GM12878 (cell line): ENCODE results near the gene CYSTM1. TPM values are rescaled to one million over a fixed set of nuclear protein-coding genes. Genes with fewer than 3 reads are reported as not detected.

Source experiments
- ATAC-seq: fragments of 200-7000 bp; cut with Tn5 transposase; 3 replicates; pipeline ENCODE4 v1.9.1; 2020; ENCODE audit warnings: mild to moderate bottlenecking, moderate library complexity
- BruUV-seq: library from RNA; stranded (reverse); fragments of 400-500 nt; replicated peaks from 2 replicates; lab custom pipeline; 2021; lab: Mats Ljungman, UMichigan
- CTCF ChIA-PET: fragments of 300-600 bp; sonication (Branson Sonifier 250); formaldehyde crosslinking; extraction: SDS; loops from one replicate; lab custom pipeline; 2021; ENCODE audit warnings: inconsistent platforms; lab: Yijun Ruan, JAX
- POLR2A ChIA-PET: fragments of 350-600 bp; formaldehyde crosslinking; extraction: SDS; loops from one replicate; lab custom pipeline; 2021; ENCODE audit warnings: inconsistent platforms; lab: Charles Lee
- RAD21 ChIA-PET: fragments of 300-600 bp; sonication (Branson Sonifier 250); formaldehyde crosslinking; loops from one replicate; lab custom pipeline; 2023; ENCODE audit warnings: antibody characterized with exemption; ENCODE audit not compliant: unreplicated experiment; lab: Charles Lee
- SMC1A ChIA-PET: fragments of 300-600 bp; sonication (Branson Sonifier 250); formaldehyde crosslinking; loops from one replicate; lab custom pipeline; 2023; ENCODE audit not compliant: unreplicated experiment, uncharacterized antibody; lab: Charles Lee
- DNase-seq: peaks from one replicate; pipeline ENCODE4 v3.0.0-alpha.2; 2011; ENCODE audit warnings: low read depth, low spot score
- FAIRE-seq: peaks from 3 replicates; lab custom pipeline; 2011; peaks lifted over from hg19 to GRCh38; lab: Jason Lieb, UNC
- H2AFZ ChIP-seq: 2 replicates; pipeline ENCODE4 v1.6.0; 2011; ENCODE audit warnings: low read depth, low read length, control low read depth; ENCODE audit not compliant: control insufficient read depth
- H3K27ac ChIP-seq: 2 replicates; pipeline ENCODE4 v1.5.1; 2011; ENCODE audit warnings: control low read depth; ENCODE audit not compliant: control insufficient read depth, insufficient read depth
- H3K27me3 ChIP-seq, 2 experiments: replicated peaks in 1 of 2; 2 replicates each; pipeline versions ENCODE4 v1.6.0 to v1.6.1; 2011; ENCODE audit warnings: low read length in 1 of 2; ENCODE audit not compliant: control insufficient read depth in 2 of 2, insufficient read depth in 2 of 2
- H3K36me3 ChIP-seq, 2 experiments: 2 replicates each; pipeline ENCODE4 v1.5.1; 2011; ENCODE audit warnings: low read length in 1 of 2; ENCODE audit not compliant: control insufficient read depth in 2 of 2, insufficient read depth in 2 of 2
- H3K4me1 ChIP-seq: 2 replicates; pipeline ENCODE4 v1.6.1; 2011; ENCODE audit warnings: mild to moderate bottlenecking, low read length, moderate library complexity, mixed read lengths; ENCODE audit not compliant: control insufficient read depth, insufficient read depth
- H3K4me2 ChIP-seq: 2 replicates; pipeline ENCODE4 v1.6.0; 2011; ENCODE audit warnings: control low read depth; ENCODE audit not compliant: control insufficient read depth, insufficient read depth
- H3K4me3 ChIP-seq: fragments of 200-600 bp; sonication (generic); 2 replicates; pipeline ENCODE4 v1.5.1; 2016
- H3K79me2 ChIP-seq: 2 replicates; pipeline ENCODE4 v1.6.0; 2011; ENCODE audit warnings: low read length; ENCODE audit not compliant: control insufficient read depth, insufficient read depth
- H3K9ac ChIP-seq: 2 replicates; pipeline ENCODE4 v1.8.0; 2011; ENCODE audit warnings: low read length, control low read depth, mixed read lengths; ENCODE audit not compliant: control insufficient read depth, insufficient read depth
- H3K9me3 ChIP-seq: replicated peaks from 3 replicates; pipeline ENCODE4 v1.5.1; 2011; ENCODE audit warnings: mild to moderate bottlenecking, low read length; ENCODE audit not compliant: control insufficient read depth, insufficient read depth
- H4K20me1 ChIP-seq: 2 replicates; pipeline ENCODE4 v1.6.0; 2011; ENCODE audit not compliant: control insufficient read depth, insufficient read depth
- HDAC6 ChIP-seq: fragments of 200-600 bp; sonication (generic); IDR thresholded peaks from one replicate; pipeline ENCODE4 v1.8.0; 2017; ENCODE audit warnings: antibody characterized with exemption; ENCODE audit not compliant: unreplicated experiment
- RELA ChIP-seq: fragments of 450-650 bp; IDR thresholded peaks from 2 replicates; pipeline ENCODE4 v1.8.0; 2014; ENCODE audit warnings: borderline replicate concordance; ENCODE audit not compliant: partially characterized antibody
- WGBS: methylation state at CpG from one replicate; pipeline ENCODE4 v1.1.6; 2016; ENCODE audit warnings: low lambda C conversion rate; ENCODE audit not compliant: insufficient replicate concordance, insufficient coverage; ENCODE audit errors: missing lambda C conversion rate; 5-methylcytosine and 5-hydroxymethylcytosine counted together
- in situ Hi-C: fragments of 300-500 bp; cut with MboI; formaldehyde crosslinking; loops from 9 replicates; pipeline ENCODE4 v1.14.3; 2018; ENCODE audit warnings: mixed read lengths
- intact Hi-C: fragments of 100-400 bp; cut with micrococcal nuclease; formaldehyde crosslinking; loops from one replicate; pipeline ENCODE4 v1.14.2; 2022; ENCODE audit not compliant: unreplicated experiment
- polyA plus RNA-seq, 11 experiments: library from polyadenylated mRNA; depleted of rRNA in 4 of 11; unstranded in 6 of 11; stranded (reverse) in 5 of 11; fragments of >200 nt; fragmentation: Nextera tagmentation in 4 of 11; fragmentation: Illumina TruSeq in 1 of 11; extraction: Ambion mirVana in 4 of 11; extraction: Trizol in 1 of 11; gene quantifications; 1 replicate in 1 of 11; 2 replicates in 10 of 11; pipeline versions ENCODE4 v1.2.1 to v1.2.3, GENCODE V29; 2011 to 2016; ENCODE audit warnings: inconsistent platforms in 2 of 11, missing spikeins in 2 of 11, low read depth in 1 of 11
- total RNA-seq, 4 experiments: library from RNA; depleted of rRNA in 3 of 4; stranded (reverse); fragments of >200 nt in 3 of 4; fragmentation: Illumina TruSeq in 1 of 4; extraction: Trizol in 1 of 4; gene quantifications; 2 replicates each; pipeline versions ENCODE4 v1.2.1 to v1.2.3, GENCODE V29; 2013 to 2021
- TF ChIP-seq, protein P1 (sequence below): fragments of 450-650 bp; formaldehyde crosslinking; IDR thresholded peaks from 2 replicates; pipeline ENCODE4 v1.4.0; 2022; ENCODE audit warnings: mild to moderate bottlenecking, moderate library complexity

The CYSTM1 gene
- total and polyA plus RNA-seq, 10 of the 15 experiments (the other 5 are each of a cell fraction or from before 2014, with no cell fraction given), result 52.7 to 261 (median 98.7) TPM

DNA sequence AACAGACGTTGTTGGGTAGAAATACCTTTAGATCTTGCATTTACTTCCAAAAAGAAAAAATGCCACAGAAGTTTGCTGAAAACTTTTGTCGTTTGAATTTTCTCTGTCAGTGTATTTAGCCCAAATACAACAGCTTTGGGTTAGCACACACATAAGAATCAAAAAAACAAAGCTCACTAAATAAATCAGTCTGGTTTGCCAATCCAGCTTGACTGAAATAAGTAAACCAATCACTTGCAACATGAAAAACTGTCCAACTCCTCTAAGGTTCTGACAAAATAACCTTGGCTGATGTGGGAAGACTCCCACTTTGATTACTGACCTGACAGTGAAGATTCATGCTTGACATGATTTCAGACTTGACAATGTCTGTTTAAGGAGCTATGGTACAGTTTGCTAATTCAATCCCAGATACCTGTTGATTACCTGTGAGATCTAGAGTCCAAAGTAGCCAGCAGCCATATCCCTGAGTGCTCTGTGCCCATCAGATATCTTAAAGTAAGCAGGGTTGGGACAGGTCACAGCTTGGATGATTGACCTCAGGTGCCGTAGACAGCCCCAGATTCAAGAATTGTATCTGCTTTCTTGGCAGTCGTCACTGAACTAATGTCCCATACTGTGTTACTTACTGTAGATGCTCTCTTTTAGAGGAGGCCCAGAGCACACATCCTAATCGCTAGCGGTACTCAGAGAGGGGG lies 48.5 kb upstream of the CYSTM1 start (continued):
- TF ChIP-seq, protein P1, sequence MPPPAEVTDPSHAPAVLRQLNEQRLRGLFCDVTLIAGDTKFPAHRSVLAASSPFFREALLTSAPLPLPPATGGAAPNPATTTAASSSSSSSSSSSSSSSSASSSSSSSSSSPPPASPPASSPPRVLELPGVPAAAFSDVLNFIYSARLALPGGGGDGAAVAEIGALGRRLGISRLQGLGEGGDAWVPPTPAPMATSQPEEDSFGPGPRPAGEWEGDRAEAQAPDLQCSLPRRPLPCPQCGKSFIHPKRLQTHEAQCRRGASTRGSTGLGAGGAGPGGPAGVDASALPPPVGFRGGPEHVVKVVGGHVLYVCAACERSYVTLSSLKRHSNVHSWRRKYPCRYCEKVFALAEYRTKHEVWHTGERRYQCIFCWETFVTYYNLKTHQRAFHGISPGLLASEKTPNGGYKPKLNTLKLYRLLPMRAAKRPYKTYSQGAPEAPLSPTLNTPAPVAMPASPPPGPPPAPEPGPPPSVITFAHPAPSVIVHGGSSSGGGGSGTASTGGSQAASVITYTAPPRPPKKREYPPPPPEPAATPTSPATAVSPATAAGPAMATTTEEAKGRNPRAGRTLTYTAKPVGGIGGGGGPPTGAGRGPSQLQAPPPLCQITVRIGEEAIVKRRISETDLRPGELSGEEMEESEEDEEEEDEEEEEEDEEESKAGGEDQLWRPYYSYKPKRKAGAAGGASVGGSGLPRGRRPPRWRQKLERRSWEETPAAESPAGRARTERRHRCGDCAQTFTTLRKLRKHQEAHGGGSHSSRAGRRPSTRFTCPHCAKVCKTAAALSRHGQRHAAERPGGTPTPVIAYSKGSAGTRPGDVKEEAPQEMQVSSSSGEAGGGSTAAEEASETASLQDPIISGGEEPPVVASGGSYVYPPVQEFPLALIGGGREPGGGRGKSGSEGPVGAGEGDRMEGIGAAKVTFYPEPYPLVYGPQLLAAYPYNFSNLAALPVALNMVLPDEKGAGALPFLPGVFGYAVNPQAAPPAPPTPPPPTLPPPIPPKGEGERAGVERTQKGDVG (CRISPR knock-in tag), result no peak

DNA sequence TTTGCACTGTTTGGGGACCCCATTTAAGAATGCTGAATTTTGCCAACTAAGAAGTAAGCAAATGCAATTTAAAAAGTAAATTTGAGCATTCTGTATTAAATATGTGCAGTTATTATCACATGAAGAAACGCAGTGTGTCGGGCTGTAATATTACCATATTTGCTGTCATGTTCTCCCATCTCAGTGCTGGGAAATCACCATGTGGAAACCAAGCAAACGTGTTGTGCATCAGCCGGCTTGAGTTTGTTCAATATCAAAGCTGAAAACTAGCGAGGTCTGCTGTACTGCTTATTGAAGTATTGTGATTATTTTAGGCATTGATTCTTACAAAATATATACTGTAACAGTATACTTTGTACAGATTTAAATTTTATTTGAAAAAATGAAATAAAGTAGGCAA lies 46.6 kb upstream of the CYSTM1 start:
- no peak overlapping the region for H3K9ac ChIP-seq
- H2AFZ ChIP-seq, result no peak overlapping the region
- intact Hi-C loops, result no loop called here
- peaks cover 12% of the 10 kb centered on the region for H3K4me1 ChIP-seq
- no peak overlapping the region for H3K27ac ChIP-seq
- peaks cover 3% of the 10 kb centered on the region for H3K79me2 ChIP-seq
- no peaks in the 10 kb centered on the region for H3K36me3 ChIP-seq
- no peaks in the 10 kb centered on the region; the same call in 1 of the 2 replicates for H4K20me1 ChIP-seq
- H3K4me2 ChIP-seq, result no peak overlapping the region
- H3K4me3 ChIP-seq, result no peak overlapping the region
- in situ Hi-C loops, result no loop called here
- ChIA-PET CTCF (interaction anchor here (0.7 to 1.6 kb wide), 2 partner anchors 11 to 162 kb away, joined by 3 read pairs; no protein-coding TSS in a partner anchor), POLR2A (no interaction called here), RAD21 (no interaction called here), SMC1A (no interaction called here)
- H3K9me3 ChIP-seq, result no peaks in the 10 kb centered on the region
- WGBS, result 80% methylated on average over 5 of the region's 5 CpGs
- TF ChIP-seq RELA (no peak), HDAC6 (no peak)
- no peaks in the 10 kb centered on the region for H3K27me3 ChIP-seq
- no peak for ATAC-seq
- BruUV-seq, result no TSS peak
- DNase-seq, result no peak
- no peak for FAIRE-seq
